ENCODE data around the gene APBA1.

- TF ChIP-seq POLR2A (IDR thresholded peaks at IDR 0.05; ENCODE audit: low read depth, low read length) (no peak), POLR2AphosphoS5 (IDR thresholded peaks at IDR 0.05; ENCODE audit: low read depth, low read length) (no peak)
Measured at GRCh38 chr9:69653261-69653660, 18.9 kb downstream of the APBA1 start.
